Measurements from ENCODE around the gene LARP6. TPM values are rescaled to one million over a fixed set of nuclear protein-coding genes. Genes with fewer than 3 reads are reported as not detected.

Gene LARP6
- polyA plus RNA-seq, 2 of the 4 experiments (the other 2 are of a cell fraction): 57.2 to 158 TPM

GRCh38 chr15:70820214-70820613, 33.7 kb downstream of the LARP6 start:
- Histone ChIP-seq H3K4me2 (no peak overlapping the region), H3K9me3 (peaks cover 7% of the 10 kb centered on the region; the same call in 1 of the 3 replicates), H3K4me3 (no peak overlapping the region), H3K27ac (no peak overlapping the region), H3K4me1 (peaks cover 12% of the 10 kb centered on the region)
- no peak for DNase-seq (ENCODE audit: low read depth in 1 of 2, low spot score in 1 of 2)
- FAIRE-seq: peak; percentile 32
- TF ChIP-seq CHD2 (IDR thresholded peaks at IDR 0.05; ENCODE audit: low read length, partially characterized antibody): no peak
- TF ChIP-seq MAZ (IDR thresholded peaks at IDR 0.05; ENCODE audit: borderline replicate concordance, low read depth, low read length): no peak
- TF ChIP-seq RAD21 (conservative IDR thresholded peaks at IDR 0.05 in 1 of 2, IDR thresholded peaks at IDR 0.05 in 1 of 2): no peak
- TF ChIP-seq CBX2 (IDR thresholded peaks at IDR 0.05; ENCODE audit: borderline replicate concordance, low read depth): no peak
- no peak for TF ChIP-seq HMGXB4 (CRISPR knock-in tag; IDR thresholded peaks at IDR 0.05; ENCODE audit: borderline replicate concordance)
- no peak for TF ChIP-seq HOXB13 (CRISPR knock-in tag; IDR thresholded peaks at IDR 0.05; ENCODE audit: low read depth)
- TF ChIP-seq NR3C1 (IDR thresholded peaks at IDR 0.05): no peak
- no peak for TF ChIP-seq ZSCAN20 (CRISPR knock-in tag; IDR thresholded peaks at IDR 0.05)
- no peak for TF ChIP-seq ZC3H11A (IDR thresholded peaks at IDR 0.05)
- no peak for TF ChIP-seq RCOR1 (IDR thresholded peaks at IDR 0.05; ENCODE audit: low read depth, low read length)
- TF ChIP-seq HES2 (IDR thresholded peaks at IDR 0.05): no peak
- TF ChIP-seq ESRRA (IDR thresholded peaks at IDR 0.05; ENCODE audit: borderline replicate concordance, low read length): no peak
- POLR2A ChIA-PET: no interaction called here
- CTCF ChIA-PET: interaction anchor here (1.3 to 20.5 kb wide), 2 partner anchors 12 to 52 kb away, joined by 3 to 331 read pairs; no protein-coding TSS in a partner anchor
- ATAC-seq: no peak

GRCh38 chr15:70818580-70818979, 35.4 kb downstream of the LARP6 start:
- ChIA-PET CTCF (interaction anchor here (1.0 to 20.5 kb wide), 2 partner anchors 53 to 96 kb away, joined by 3 to 331 read pairs; no protein-coding TSS in a partner anchor), POLR2A (no interaction called here)
- no peak for DNase-seq (ENCODE audit: low read depth in 1 of 2, low spot score in 1 of 2)
- Histone ChIP-seq H3K9me3 (peaks cover 7% of the 10 kb centered on the region; the same call in 1 of the 3 replicates), H3K4me2 (no peak overlapping the region), H3K4me3 (no peak overlapping the region), H3K27ac (no peak overlapping the region), H3K4me1 (peaks cover 13% of the 10 kb centered on the region)
- no peak for ATAC-seq
- TF ChIP-seq HMGXB4 (CRISPR knock-in tag; IDR thresholded peaks at IDR 0.05; ENCODE audit: borderline replicate concordance) (no peak), NR3C1 (IDR thresholded peaks at IDR 0.05) (no peak), SMC3 (IDR thresholded peaks at IDR 0.05) (no peak), ESRRA (IDR thresholded peaks at IDR 0.05; ENCODE audit: borderline replicate concordance, low read length) (no peak), FOSL2 (IDR thresholded peaks at IDR 0.05) (no peak), FOSL2 (CRISPR knock-in tag; IDR thresholded peaks at IDR 0.05) (no peak), ATOH8 (CRISPR knock-in tag; IDR thresholded peaks at IDR 0.05; ENCODE audit: low read depth) (no peak)
- no peak for FAIRE-seq
- 96% methylated on average over 2 of the region's 2 CpGs for WGBS (ENCODE audit: missing lambda C conversion rate)

- no peak for TF ChIP-seq CHD4 (IDR thresholded peaks at IDR 0.05; ENCODE audit: borderline replicate concordance)
- TF ChIP-seq JUN (IDR thresholded peaks at IDR 0.05): no peak
- no peak for TF ChIP-seq ZC3H11A (IDR thresholded peaks at IDR 0.05)
- TF ChIP-seq RCOR1 (IDR thresholded peaks at IDR 0.05; ENCODE audit: low read depth, low read length): no peak
- TF ChIP-seq FOXS1 (CRISPR knock-in tag; IDR thresholded peaks at IDR 0.05): no peak
- no peak for TF ChIP-seq ZSCAN20 (CRISPR knock-in tag; IDR thresholded peaks at IDR 0.05)
- TF ChIP-seq BHLHE40 (IDR thresholded peaks at IDR 0.05; ENCODE audit: low read depth, low read length): no peak
- TF ChIP-seq PBX3 (IDR thresholded peaks at IDR 0.05): no peak
- TF ChIP-seq GATA3 (IDR thresholded peaks at IDR 0.05; ENCODE audit: borderline replicate concordance): no peak
- no peak for TF ChIP-seq TFCP2L1 (CRISPR knock-in tag; IDR thresholded peaks at IDR 0.05)
- TF ChIP-seq CHD2 (IDR thresholded peaks at IDR 0.05; ENCODE audit: low read length, partially characterized antibody): no peak
- no peak for TF ChIP-seq HEYL (CRISPR knock-in tag; IDR thresholded peaks at IDR 0.05)
- no peak for TF ChIP-seq FOSB (CRISPR knock-in tag; IDR thresholded peaks at IDR 0.05)
- peak overlapping the region in 1 of 2 experiments; percentile 6; a peak in 1 of 6 replicates for H3K27ac ChIP-seq
- H3K4me2 ChIP-seq: no peak overlapping the region
- ATAC-seq (no peak), FAIRE-seq (no peak), DNase-seq (ENCODE audit: low read depth in 1 of 2, low spot score in 1 of 2) (no peak)
- CTCF ChIA-PET: interaction anchor here (0.7 to 20.5 kb wide), 7 partner anchors 8 to 623 kb away, joined by 3 to 331 read pairs (median 4); no protein-coding TSS in a partner anchor
- H3K4me3 ChIP-seq: no peak overlapping the region
- POLR2A ChIA-PET: interaction anchor here (0.9 kb wide), 1 partner anchor 54 kb away, joined by 4 read pairs; the partner anchor contains the start of gene UACA
- H3K9me3 ChIP-seq: peaks cover 7% of the 10 kb centered on the region; the same call in 1 of the 3 replicates
- peaks cover 13% of the 10 kb centered on the region for H3K4me1 ChIP-seq
Measured at GRCh38 chr15:70817266-70817665, 36.7 kb downstream of the LARP6 start.
